Prostate gland (tissue), 2 donors: Measurements from ENCODE around the gene GNRHR.
"Not testable (repeated sequence)": the region's sequence is repeated elsewhere in the genome, so short reads cannot be mapped to it uniquely, and the experiment has no call there.

Experiments used
- CTCF ChIP-seq, 4 experiments: fragments of 200-600 bp in 2 of 4; fragments of 450-650 bp in 2 of 4; sonication (generic) in 2 of 4; IDR thresholded peaks; 1 replicate in 3 of 4; 2 replicates in 1 of 4; pipeline ENCODE4 v1.5.1; 2016 to 2019; ENCODE audit warnings: antibody characterized with exemption in 4 of 4, mild to moderate bottlenecking in 2 of 4, moderate library complexity in 2 of 4
- POLR2A ChIP-seq: fragments of 450-650 bp; IDR thresholded peaks from one replicate; pipeline ENCODE4 v1.6.1; 2016; ENCODE audit warnings: antibody characterized with exemption, mild to moderate bottlenecking
- POLR2AphosphoS5 ChIP-seq: sonication (generic); formaldehyde crosslinking; IDR thresholded peaks from one replicate; pipeline ENCODE4 v1.6.1; 2017; ENCODE audit warnings: antibody characterized with exemption

- TF ChIP-seq CTCF (IDR thresholded peaks at IDR 0.05); POLR2A; POLR2AphosphoS5: not testable (repeated sequence)
Measured at GRCh38 chr4:67706682-67707081, 47.5 kb downstream of the GNRHR start.
